Colonic mucosa (tissue), 4 donors: ENCODE data around the gene KDM5B. TPM values are rescaled to one million over a fixed set of nuclear protein-coding genes. Genes with fewer than 3 reads are reported as not detected.

Experiments
- DNase-seq: peaks from one replicate; pipeline ENCODE4 v3.0.0-alpha.2; 2020
- H3K27ac ChIP-seq: fragments of 200-600 bp; one replicate; pipeline ENCODE4 v1.8.0; 2021
- H3K27me3 ChIP-seq: fragments of 200-600 bp; one replicate; pipeline ENCODE4 v1.8.0; 2021
- H3K36me3 ChIP-seq: fragments of 200-600 bp; one replicate; pipeline ENCODE4 v1.8.0; 2021
- H3K4me1 ChIP-seq: fragments of 200-600 bp; one replicate; pipeline ENCODE4 v1.8.0; 2021; ENCODE audit warnings: mild to moderate bottlenecking
- H3K4me3 ChIP-seq: fragments of 200-600 bp; one replicate; pipeline ENCODE4 v1.8.0; 2021
- H3K9ac ChIP-seq, 2 donors: one replicate each; pipeline ENCODE4 v1.7.0; 2013; ENCODE audit warnings: control low read depth in 2 of 2, low read depth in 2 of 2, low read length in 2 of 2
- H3K9me3 ChIP-seq: fragments of 200-600 bp; one replicate; pipeline ENCODE4 v1.8.0; 2021
- CTCF ChIP-seq: fragments of 200-600 bp; IDR thresholded peaks from one replicate; pipeline ENCODE4 v1.8.0; 2022; ENCODE audit warnings: antibody characterized with exemption, mild to moderate bottlenecking
- intact Hi-C: fragments of 100-400 bp; cut with DNase I; formaldehyde crosslinking; loops from one replicate; pipeline ENCODE4 v1.14.1; 2022
- total RNA-seq, 2 donors: library from RNA; stranded (reverse); fragmentation: NEBNext Ultra II Directional in 1 of 2; extraction: Animal tissue kit (Norgen Biotek cat#: 25700) in 1 of 2; gene quantifications; one replicate each; pipeline ENCODE4 v1.2.1, GENCODE V29; 2021
- donor health status: healthy.
- donor health status: DM: no; HTN: no; CAD: no.
- donor health status: DM: no; HTN: no; CAD: no.

KDM5B gene
- total RNA-seq, 2 donors from 2014 or later, result 70.1 to 93.4 TPM

- H3K27ac ChIP-seq, result no peak overlapping the region
- peaks cover 2% of the 10 kb centered on the region for H3K36me3 ChIP-seq
- H3K4me3 ChIP-seq, result no peak overlapping the region
- H3K9me3 ChIP-seq, result no peaks in the 10 kb centered on the region
- TF ChIP-seq CTCF, result no peak
- H3K27me3 ChIP-seq, result no peaks in the 10 kb centered on the region
- peaks cover 3% of the 10 kb centered on the region for H3K4me1 ChIP-seq
- intact Hi-C loops, result no loop called here
- no peak for DNase-seq
- H3K9ac ChIP-seq, result no peak overlapping the region
Observed at GRCh38 chr1:202781180-202781579, 27.0 kb downstream of the KDM5B start.

- no peaks in the 10 kb centered on the region for H3K27me3 ChIP-seq
- intact Hi-C loops, result no loop called here
Observed at GRCh38 chr1:202770135-202770534, 38.1 kb downstream of the KDM5B start.

GRCh38 chr1:202765721-202766120 lies 42.5 kb downstream of the KDM5B start:
- H3K9ac ChIP-seq, result no peak overlapping the region
- no peak for DNase-seq
- no peak overlapping the region for H3K27ac ChIP-seq
- no peak overlapping the region for H3K4me3 ChIP-seq
- no peaks in the 10 kb centered on the region for H3K27me3 ChIP-seq
- H3K36me3 ChIP-seq, result no peaks in the 10 kb centered on the region
- no peaks in the 10 kb centered on the region for H3K4me1 ChIP-seq
- TF ChIP-seq CTCF, result no peak
- H3K9me3 ChIP-seq, result no peaks in the 10 kb centered on the region
- intact Hi-C loops, result no loop called here

More at GRCh38 chr1:202770135-202770534, 38.1 kb downstream of the KDM5B start:
- no peaks in the 10 kb centered on the region for H3K4me1 ChIP-seq
- no peak overlapping the region for H3K4me3 ChIP-seq
- no peak for TF ChIP-seq CTCF
- no peak overlapping the region for H3K9ac ChIP-seq
- no peaks in the 10 kb centered on the region for H3K9me3 ChIP-seq
- H3K27ac ChIP-seq, result no peak overlapping the region
- H3K36me3 ChIP-seq, result peaks cover 9% of the 10 kb centered on the region
- no peak for DNase-seq

GRCh38 chr1:202762019-202762418 lies 46.2 kb downstream of the KDM5B start:
- no peak for DNase-seq
- no peaks in the 10 kb centered on the region for H3K36me3 ChIP-seq
- H3K27ac ChIP-seq, result no peak overlapping the region
- no peaks in the 10 kb centered on the region for H3K4me1 ChIP-seq
- intact Hi-C loops, result no loop called here
- no peak overlapping the region for H3K4me3 ChIP-seq
- no peak for TF ChIP-seq CTCF
- no peaks in the 10 kb centered on the region for H3K9me3 ChIP-seq
- no peaks in the 10 kb centered on the region for H3K27me3 ChIP-seq
- H3K9ac ChIP-seq, result no peak overlapping the region

- Histone ChIP-seq H3K4me1 (no peaks in the 10 kb centered on the region), H3K4me3 (no peak overlapping the region), H3K36me3 (no peaks in the 10 kb centered on the region), H3K27ac (no peak overlapping the region), H3K9me3 (no peaks in the 10 kb centered on the region), H3K27me3 (no peaks in the 10 kb centered on the region), H3K9ac (no peak overlapping the region)
- no peak for TF ChIP-seq CTCF
- intact Hi-C loops, result no loop called here
- no peak for DNase-seq
Observed at GRCh38 chr1:202760589-202760988, 47.6 kb downstream of the KDM5B start.

GRCh38 chr1:202756391-202756790 lies 51.8 kb downstream of the KDM5B start:
- Histone ChIP-seq H3K4me1 (no peaks in the 10 kb centered on the region), H3K27ac (no peak overlapping the region), H3K9me3 (no peaks in the 10 kb centered on the region), H3K27me3 (no peaks in the 10 kb centered on the region), H3K9ac (no peak overlapping the region), H3K4me3 (no peak overlapping the region), H3K36me3 (peaks cover 10% of the 10 kb centered on the region)
- intact Hi-C loops, result no loop called here
- DNase-seq, result no peak
- no peak for TF ChIP-seq CTCF
